PC-9 (cell line): ENCODE results near the gene TADA3. TPM values are rescaled to one million over a fixed set of nuclear protein-coding genes. Genes with fewer than 3 reads are reported as not detected.

Source experiments
- BruUV-seq: library from RNA; stranded (reverse); fragments of 400-500 nt; replicated peaks from 2 replicates; lab custom pipeline; 2021; lab: Mats Ljungman, UMichigan
- CTCF ChIA-PET: fragments of 300-600 bp; sonication (Branson Sonifier 250); formaldehyde crosslinking; loops from one replicate; lab custom pipeline; 2022; ENCODE audit warnings: antibody characterized with exemption; lab: Charles Lee
- POLR2A ChIA-PET: fragments of 300-600 bp; sonication (Branson Sonifier 250); formaldehyde crosslinking; loops from one replicate; lab custom pipeline; 2022; ENCODE audit warnings: antibody characterized with exemption; ENCODE audit not compliant: unreplicated experiment; lab: Charles Lee
- DNase-seq, 2 experiments: peaks; one replicate each; pipeline versions ENCODE4 v3.0.0 to v3.0.0-alpha.2; 2015 to 2022; ENCODE audit warnings: mixed read lengths in 1 of 2
- H2AFZ ChIP-seq: fragments of 200-600 bp; sonication (generic); 2 replicates; pipeline ENCODE4 v1.8.1; 2017; ENCODE audit warnings: antibody characterized with exemption
- H3F3A ChIP-seq: fragments of 200-600 bp; sonication (generic); 2 replicates; pipeline ENCODE4 v1.8.1; 2017; ENCODE audit warnings: antibody characterized with exemption, mild to moderate bottlenecking, low read depth; ENCODE audit not compliant: insufficient read depth
- H3K27ac ChIP-seq: fragments of 200-600 bp; sonication (generic); 2 replicates; pipeline ENCODE4 v1.6.1; 2016; ENCODE audit warnings: mixed run types
- H3K27me3 ChIP-seq: fragments of 200-600 bp; sonication (generic); 2 replicates; pipeline ENCODE4 v1.6.1; 2016; ENCODE audit warnings: low read depth, mixed run types; ENCODE audit not compliant: insufficient read depth
- H3K36me3 ChIP-seq: fragments of 200-600 bp; sonication (generic); 2 replicates; pipeline ENCODE4 v1.6.1; 2016; ENCODE audit warnings: low read depth, mixed run types
- H3K4me1 ChIP-seq: fragments of 200-600 bp; sonication (generic); replicated peaks from 2 replicates; pipeline ENCODE4 v1.6.1; 2016; ENCODE audit warnings: mixed run types; ENCODE audit not compliant: insufficient read depth
- H3K4me2 ChIP-seq: fragments of 200-600 bp; sonication (generic); 2 replicates; pipeline ENCODE4 v1.6.1; 2017; ENCODE audit warnings: mixed run types
- H3K4me3 ChIP-seq: fragments of 200-600 bp; sonication (generic); 2 replicates; pipeline ENCODE4 v1.6.1; 2016; ENCODE audit warnings: mixed run types
- H3K79me2 ChIP-seq: fragments of 200-600 bp; sonication (generic); 2 replicates; pipeline ENCODE4 v1.6.1; 2017; ENCODE audit warnings: low read depth, mixed run types
- H3K9me2 ChIP-seq: fragments of 200-600 bp; sonication (generic); 2 replicates; pipeline ENCODE4 v1.8.1; 2017; ENCODE audit warnings: mild to moderate bottlenecking; ENCODE audit not compliant: insufficient read depth
- H3K9me3 ChIP-seq: fragments of 200-600 bp; sonication (generic); 2 replicates; pipeline ENCODE4 v1.8.1; 2016; ENCODE audit warnings: low read depth; ENCODE audit not compliant: insufficient read depth
- H4K20me1 ChIP-seq: fragments of 200-600 bp; sonication (generic); 2 replicates; pipeline ENCODE4 v1.8.1; 2017; ENCODE audit not compliant: insufficient read depth
- CTCF ChIP-seq: fragments of 200-600 bp; sonication (generic); conservative IDR thresholded peaks from 2 replicates; pipeline ENCODE4 v1.6.1; 2017; ENCODE audit warnings: mixed run types, antibody characterized with exemption, mild to moderate bottlenecking, moderate library complexity
- EZH2 ChIP-seq: fragments of 200-600 bp; sonication (generic); IDR thresholded peaks from 2 replicates; pipeline ENCODE4 v1.8.0; 2017; ENCODE audit warnings: antibody characterized with exemption, low read depth
- intact Hi-C: fragments of 100-400 bp; cut with micrococcal nuclease; formaldehyde crosslinking; loops from one replicate; pipeline ENCODE4 v1.10.0; 2022; ENCODE audit not compliant: unreplicated experiment
- total RNA-seq: library from RNA; stranded (reverse); gene quantifications from 2 replicates; pipeline ENCODE4 v1.2.3, GENCODE V29; 2021

Gene TADA3
- total RNA-seq, 1 experiment from 2014 or later = 72.4 TPM

- ChIA-PET CTCF (interaction anchor here (0.7 kb wide), 1 partner anchor 29 kb away, joined by 5 read pairs; no protein-coding TSS in a partner anchor), POLR2A (no interaction called here)
- H3K79me2 ChIP-seq = peaks cover 15% of the 10 kb centered on the region
- no TSS peak for BruUV-seq
- no peak for TF ChIP-seq CTCF
- no peak for TF ChIP-seq EZH2
- H3K27ac ChIP-seq = no peak overlapping the region
- H3K36me3 ChIP-seq = peaks cover 11% of the 10 kb centered on the region
- H3K4me3 ChIP-seq = no peak overlapping the region
- no peaks in the 10 kb centered on the region for H3K27me3 ChIP-seq
- peaks cover 10% of the 10 kb centered on the region; the same call in 1 of the 2 replicates for H3K4me1 ChIP-seq
- DNase-seq = no peak
- no peak overlapping the region for H3K4me2 ChIP-seq
- H4K20me1 ChIP-seq = no peaks in the 10 kb centered on the region; the same call in 1 of the 2 replicates
- H3K9me3 ChIP-seq = no peaks in the 10 kb centered on the region
- no peaks in the 10 kb centered on the region; the same call in 1 of the 2 replicates for H3K9me2 ChIP-seq
- peaks cover 13% of the 10 kb centered on the region for H3F3A ChIP-seq
- H2AFZ ChIP-seq = no peak overlapping the region
- intact Hi-C loops = no loop called here
These were observed 46.6 kb upstream of the TADA3 start for GRCh38 chr3:9838856-9839255.

GRCh38 chr3:9837701-9838582, 45.7 kb upstream of the TADA3 start:
- no peak for TF ChIP-seq CTCF
- TF ChIP-seq EZH2 = no peak
- no TSS peak for BruUV-seq
- CTCF ChIA-PET = interaction anchor here (0.6 kb wide), 2 partner anchors 10 to 95 kb away, joined by 3 to 7 read pairs; no protein-coding TSS in a partner anchor

GRCh38 chr3:9834520-9835380, 42.5 kb upstream of the TADA3 start:
- BruUV-seq = no TSS peak
- no peak for DNase-seq
- TF ChIP-seq CTCF (no peak), EZH2 (no peak)
- Histone ChIP-seq H3F3A (peaks cover 5% of the 10 kb centered on the region; the same call in 1 of the 2 replicates), H3K27ac (no peak overlapping the region), H3K9me3 (no peaks in the 10 kb centered on the region), H3K27me3 (no peaks in the 10 kb centered on the region), H3K4me1 (no peaks in the 10 kb centered on the region), H3K36me3 (no peaks in the 10 kb centered on the region), H3K4me2 (no peak overlapping the region), H2AFZ (no peak overlapping the region), H3K4me3 (no peak overlapping the region), H3K9me2 (no peaks in the 10 kb centered on the region; the same call in 1 of the 2 replicates), H4K20me1 (no peaks in the 10 kb centered on the region), H3K79me2 (no peaks in the 10 kb centered on the region)
- CTCF ChIA-PET = no interaction called here
- POLR2A ChIA-PET = no interaction called here
- intact Hi-C loops = no loop called here

More at GRCh38 chr3:9837701-9838582, 45.7 kb upstream of the TADA3 start:
- H3K4me1 ChIP-seq = peaks cover 8% of the 10 kb centered on the region; the same call in 1 of the 2 replicates
- no peaks in the 10 kb centered on the region for H3K27me3 ChIP-seq
- peaks cover 5% of the 10 kb centered on the region for H3F3A ChIP-seq
- no peak overlapping the region for H3K27ac ChIP-seq
- H3K79me2 ChIP-seq = peaks cover 13% of the 10 kb centered on the region
- no peak for DNase-seq
- H3K4me2 ChIP-seq = no peak overlapping the region
- intact Hi-C loops = no loop called here
- H3K9me2 ChIP-seq = no peaks in the 10 kb centered on the region; the same call in 1 of the 2 replicates
- H3K9me3 ChIP-seq = no peaks in the 10 kb centered on the region
- no peak overlapping the region for H3K4me3 ChIP-seq
- no peaks in the 10 kb centered on the region; the same call in 1 of the 2 replicates for H4K20me1 ChIP-seq
- peaks cover 11% of the 10 kb centered on the region for H3K36me3 ChIP-seq
- no peak overlapping the region for H2AFZ ChIP-seq
- POLR2A ChIA-PET = no interaction called here
